Right lobe of liver (tissue), 6 donors: ENCODE measurements around the gene GNG14. TPM values are rescaled to one million over a fixed set of nuclear protein-coding genes. Genes with fewer than 3 reads are reported as not detected.

ENCODE experiments used
- ATAC-seq, 4 donors: fragments of 200-7000 bp; cut with Tn5 transposase; one replicate each; pipeline ENCODE4 v1.9.1; 2020; ENCODE audit warnings: mild to moderate bottlenecking in 4 of 4, moderate library complexity in 4 of 4
- DNase-seq, 3 donors: peaks; one replicate each; pipeline ENCODE4 v3.0.0-alpha.2; 2020
- H3K27ac ChIP-seq, 3 donors: fragments of 200-600 bp; one replicate each; pipeline ENCODE4 v1.8.0; 2022
- H3K27me3 ChIP-seq, 2 donors: fragments of 200-600 bp; one replicate each; pipeline ENCODE4 v1.8.0; 2022
- H3K36me3 ChIP-seq, 4 donors: fragments of 200-600 bp; sonication (generic) in 1 of 4; one replicate each; pipeline versions ENCODE4 v1.5.1 to v1.8.0; 2017 to 2022; ENCODE audit warnings: control low read depth in 1 of 4
- H3K4me1 ChIP-seq, 4 donors: fragments of 200-600 bp; sonication (generic) in 1 of 4; one replicate each; pipeline versions ENCODE4 v1.5.1 to v1.8.0; 2017 to 2022; ENCODE audit warnings: control low read depth in 1 of 4
- H3K4me3 ChIP-seq, 3 donors: fragments of 200-600 bp; one replicate each; pipeline ENCODE4 v1.8.0; 2022
- H3K9me3 ChIP-seq, 4 donors: fragments of 200-600 bp; sonication (generic) in 1 of 4; one replicate each; pipeline versions ENCODE4 v1.5.1 to v1.8.0; 2017 to 2022; ENCODE audit warnings: control low read depth in 1 of 4
- POLR2A ChIP-seq: fragments of 450-650 bp; IDR thresholded peaks from one replicate; pipeline ENCODE4 v1.6.1; 2017; ENCODE audit warnings: antibody characterized with exemption, mild to moderate bottlenecking
- WGBS: methylation state at CpG from one replicate; pipeline ENCODE4 v1.1.6; 2018; ENCODE audit warnings: low coverage, low lambda C conversion rate; ENCODE audit not compliant: insufficient coverage; ENCODE audit errors: missing lambda C conversion rate; 5-methylcytosine and 5-hydroxymethylcytosine counted together
- intact Hi-C, 2 donors: fragments of 100-400 bp; cut with DNase I; formaldehyde crosslinking; loops; one replicate each; pipeline versions ENCODE4 v1.11.2 to v1.14.1; 2022
- total RNA-seq, 6 experiments: library from RNA; depleted of rRNA in 2 of 6; stranded (reverse); fragments of >200 nt in 2 of 6; fragmentation: NEBNext Ultra II Directional in 3 of 6; extraction: Animal tissue kit (Norgen Biotek cat#: 25700) in 3 of 6; gene quantifications; one replicate each; pipeline versions ENCODE4 v1.1.0 to v1.2.4, GENCODE V29; 2016 to 2023
- TF ChIP-seq, protein P1 (sequence below), 4 donors: fragments of 200-600 bp in 3 of 4; fragments of 450-650 bp in 1 of 4; IDR thresholded peaks; one replicate each; pipeline versions ENCODE4 v1.5.1 to v1.8.0; 2016 to 2022; ENCODE audit warnings: antibody characterized with exemption in 4 of 4, mild to moderate bottlenecking in 2 of 4
- donor health status: DM: no; HTN: yes; CAD: no.
- donor health status: DM: no; HTN: no; CAD: no.
- donor health status: DM: no; HTN: no; CAD: no.
- donor health status: DM: no; HTN: yes; CAD: no.
- donor health status: DM: no; HTN: yes; CAD: no.

The GNG14 gene
- total RNA-seq, 6 experiments from 2014 or later, result not detected

GRCh38 chr19:12646551-12646950, 41.2 kb upstream of the GNG14 start:
- 92% methylated on average over 2 of the region's 10 CpGs for WGBS
- TF ChIP-seq POLR2A, result no peak
- Histone ChIP-seq H3K4me1 (peaks cover 0 to 6% (median 0%) of the 10 kb centered on the region in 4 donors), H3K4me3 (no peak overlapping the region), H3K27me3 (no peaks in the 10 kb centered on the region), H3K36me3 (no peaks in the 10 kb centered on the region), H3K9me3 (no peaks in the 10 kb centered on the region), H3K27ac (no peak overlapping the region)
- DNase-seq, result no peak
- intact Hi-C loops, result no loop called here
- no peak for ATAC-seq

GRCh38 chr19:12647047-12647446, 40.8 kb upstream of the GNG14 start:
- no peaks in the 10 kb centered on the region for H3K9me3 ChIP-seq
- intact Hi-C loops, result no loop called here
- peaks cover 0 to 6% (median 0%) of the 10 kb centered on the region in 4 donors for H3K4me1 ChIP-seq
- DNase-seq, result no peak
- no peaks in the 10 kb centered on the region for H3K27me3 ChIP-seq
- ATAC-seq, result no peak
- no peaks in the 10 kb centered on the region for H3K36me3 ChIP-seq
- 79% methylated on average over 2 of the region's 8 CpGs for WGBS
- TF ChIP-seq, protein P1, sequence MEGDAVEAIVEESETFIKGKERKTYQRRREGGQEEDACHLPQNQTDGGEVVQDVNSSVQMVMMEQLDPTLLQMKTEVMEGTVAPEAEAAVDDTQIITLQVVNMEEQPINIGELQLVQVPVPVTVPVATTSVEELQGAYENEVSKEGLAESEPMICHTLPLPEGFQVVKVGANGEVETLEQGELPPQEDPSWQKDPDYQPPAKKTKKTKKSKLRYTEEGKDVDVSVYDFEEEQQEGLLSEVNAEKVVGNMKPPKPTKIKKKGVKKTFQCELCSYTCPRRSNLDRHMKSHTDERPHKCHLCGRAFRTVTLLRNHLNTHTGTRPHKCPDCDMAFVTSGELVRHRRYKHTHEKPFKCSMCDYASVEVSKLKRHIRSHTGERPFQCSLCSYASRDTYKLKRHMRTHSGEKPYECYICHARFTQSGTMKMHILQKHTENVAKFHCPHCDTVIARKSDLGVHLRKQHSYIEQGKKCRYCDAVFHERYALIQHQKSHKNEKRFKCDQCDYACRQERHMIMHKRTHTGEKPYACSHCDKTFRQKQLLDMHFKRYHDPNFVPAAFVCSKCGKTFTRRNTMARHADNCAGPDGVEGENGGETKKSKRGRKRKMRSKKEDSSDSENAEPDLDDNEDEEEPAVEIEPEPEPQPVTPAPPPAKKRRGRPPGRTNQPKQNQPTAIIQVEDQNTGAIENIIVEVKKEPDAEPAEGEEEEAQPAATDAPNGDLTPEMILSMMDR (IDR thresholded peaks at IDR 0.05), result no peak
- TF ChIP-seq POLR2A, result no peak
- no peak overlapping the region for H3K4me3 ChIP-seq
- H3K27ac ChIP-seq, result no peak overlapping the region

DNA sequence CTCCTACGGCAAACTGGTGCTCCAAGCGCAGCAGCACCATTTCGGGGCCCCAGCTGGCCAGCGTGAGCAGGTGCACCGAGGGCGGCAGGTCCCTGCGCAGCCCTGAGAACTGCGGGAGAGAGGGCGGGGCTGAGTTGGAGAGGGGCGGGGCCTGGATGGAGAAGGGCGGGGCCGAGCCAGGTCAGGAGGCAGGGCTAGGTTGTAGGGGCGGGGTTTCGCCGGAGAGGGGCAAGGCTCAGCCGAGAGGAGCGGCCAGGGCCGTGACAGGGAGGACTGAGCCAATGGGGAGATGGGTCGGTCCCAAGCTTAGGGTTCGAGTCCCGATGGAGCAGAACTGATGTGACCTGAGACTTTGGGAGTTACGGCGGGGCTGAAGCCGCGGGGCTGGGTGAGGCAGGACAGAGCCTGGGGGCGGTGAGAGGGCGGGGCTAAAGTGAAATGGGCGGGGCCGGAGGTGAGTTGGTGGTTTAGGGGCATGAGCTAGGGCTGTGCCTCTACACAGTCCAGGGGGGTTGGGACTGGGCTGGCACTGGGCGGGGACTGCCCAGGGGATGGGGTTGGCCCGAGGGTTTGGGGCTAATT, 40.2 kb upstream of the GNG14 start:
- Histone ChIP-seq H3K27me3 (no peaks in the 10 kb centered on the region), H3K27ac (no peak overlapping the region), H3K4me3 (peak overlapping the region in 1 of 3 donors; percentile 26), H3K4me1 (peaks cover 0 to 6% (median 0%) of the 10 kb centered on the region in 4 donors), H3K36me3 (no peaks in the 10 kb centered on the region), H3K9me3 (no peaks in the 10 kb centered on the region)
- peak; percentile 58 to 74 (median 63) for DNase-seq
- WGBS, result 20% methylated on average over 28 of the region's 31 CpGs
- no peak for TF ChIP-seq POLR2A
- TF ChIP-seq, protein P1 (IDR thresholded peaks at IDR 0.05), result no peak
- peak; percentile 80 to 93 (median 87) for ATAC-seq
- intact Hi-C loops, result no loop called here

DNA sequence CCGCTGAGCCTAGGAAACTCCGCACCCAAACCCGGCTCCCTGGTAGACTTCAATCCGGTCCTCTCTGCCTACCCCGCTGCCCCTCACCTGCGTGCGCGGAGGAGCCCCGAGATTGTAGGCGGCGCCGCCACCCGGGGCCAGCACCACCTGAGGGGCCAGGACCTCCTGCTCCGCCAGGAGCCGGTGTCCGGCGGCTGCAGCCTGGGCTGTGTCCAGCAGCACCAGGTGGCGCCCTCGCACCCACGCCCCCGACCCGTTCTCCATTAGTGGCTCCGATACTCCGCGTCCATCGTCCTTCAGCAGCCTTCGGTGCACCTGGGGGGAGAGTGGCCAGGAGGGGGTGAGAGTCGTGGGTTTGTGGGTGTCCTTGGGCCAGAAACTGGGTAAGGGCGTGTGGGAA, 39.7 kb upstream of the GNG14 start:
- intact Hi-C loops, result no loop called here
- DNase-seq, result no peak

GRCh38 chr19:12649941-12650340, 37.9 kb upstream of the GNG14 start:
- Histone ChIP-seq H3K9me3 (no peaks in the 10 kb centered on the region), H3K27ac (no peak overlapping the region), H3K4me1 (peaks cover 0 to 6% (median 0%) of the 10 kb centered on the region in 4 donors), H3K36me3 (peaks cover 0 to 2% (median 0%) of the 10 kb centered on the region in 4 donors), H3K27me3 (no peaks in the 10 kb centered on the region), H3K4me3 (no peak overlapping the region)
- TF ChIP-seq POLR2A, result no peak
- TF ChIP-seq, protein P1 (IDR thresholded peaks at IDR 0.05), result no peak
- DNase-seq (no peak), ATAC-seq (no peak)
- intact Hi-C loops, result no loop called here
- WGBS, result 97% methylated on average over 6 of the region's 10 CpGs

More for the DNA sequence above, 39.7 kb upstream of the GNG14 start:
- ATAC-seq, result peak; percentile 38 to 61 (median 54)
- 22% methylated on average over 14 of the region's 29 CpGs for WGBS
- TF ChIP-seq, protein P1 (IDR thresholded peaks at IDR 0.05), result peak; percentile 13 to 43 (median 22)
- TF ChIP-seq POLR2A, result no peak
- Histone ChIP-seq H3K4me1 (peaks cover 0 to 6% (median 0%) of the 10 kb centered on the region in 4 donors), H3K9me3 (no peaks in the 10 kb centered on the region), H3K36me3 (no peaks in the 10 kb centered on the region), H3K27me3 (no peaks in the 10 kb centered on the region), H3K4me3 (peak overlapping the region in 1 of 3 donors; percentile 26), H3K27ac (no peak overlapping the region)
